Measurements from ENCODE around the gene KRTAP10-4.

- TF ChIP-seq CTCF (IDR thresholded peaks at IDR 0.05) (no peak), POLR2A (IDR thresholded peaks at IDR 0.05) (no peak)
Observed at GRCh38 chr21:44555200-44555875, 18.2 kb upstream of the KRTAP10-4 start.

Data from uterus (tissue), 2 donors.